ENCODE results near the gene TNFAIP2.

TNFAIP2 gene

GRCh38 chr14:103096387-103096786 is 26.9 kb upstream of the TNFAIP2 start:
- TF ChIP-seq, protein P1, sequence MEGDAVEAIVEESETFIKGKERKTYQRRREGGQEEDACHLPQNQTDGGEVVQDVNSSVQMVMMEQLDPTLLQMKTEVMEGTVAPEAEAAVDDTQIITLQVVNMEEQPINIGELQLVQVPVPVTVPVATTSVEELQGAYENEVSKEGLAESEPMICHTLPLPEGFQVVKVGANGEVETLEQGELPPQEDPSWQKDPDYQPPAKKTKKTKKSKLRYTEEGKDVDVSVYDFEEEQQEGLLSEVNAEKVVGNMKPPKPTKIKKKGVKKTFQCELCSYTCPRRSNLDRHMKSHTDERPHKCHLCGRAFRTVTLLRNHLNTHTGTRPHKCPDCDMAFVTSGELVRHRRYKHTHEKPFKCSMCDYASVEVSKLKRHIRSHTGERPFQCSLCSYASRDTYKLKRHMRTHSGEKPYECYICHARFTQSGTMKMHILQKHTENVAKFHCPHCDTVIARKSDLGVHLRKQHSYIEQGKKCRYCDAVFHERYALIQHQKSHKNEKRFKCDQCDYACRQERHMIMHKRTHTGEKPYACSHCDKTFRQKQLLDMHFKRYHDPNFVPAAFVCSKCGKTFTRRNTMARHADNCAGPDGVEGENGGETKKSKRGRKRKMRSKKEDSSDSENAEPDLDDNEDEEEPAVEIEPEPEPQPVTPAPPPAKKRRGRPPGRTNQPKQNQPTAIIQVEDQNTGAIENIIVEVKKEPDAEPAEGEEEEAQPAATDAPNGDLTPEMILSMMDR (conservative IDR thresholded peaks at IDR 0.05; ENCODE audit: low read depth, low read length), result no peak
- no peak for DNase-seq (ENCODE audit: low read depth)
- no peak overlapping the region for H3K4me3 ChIP-seq (ENCODE audit: low read length)

DNA sequence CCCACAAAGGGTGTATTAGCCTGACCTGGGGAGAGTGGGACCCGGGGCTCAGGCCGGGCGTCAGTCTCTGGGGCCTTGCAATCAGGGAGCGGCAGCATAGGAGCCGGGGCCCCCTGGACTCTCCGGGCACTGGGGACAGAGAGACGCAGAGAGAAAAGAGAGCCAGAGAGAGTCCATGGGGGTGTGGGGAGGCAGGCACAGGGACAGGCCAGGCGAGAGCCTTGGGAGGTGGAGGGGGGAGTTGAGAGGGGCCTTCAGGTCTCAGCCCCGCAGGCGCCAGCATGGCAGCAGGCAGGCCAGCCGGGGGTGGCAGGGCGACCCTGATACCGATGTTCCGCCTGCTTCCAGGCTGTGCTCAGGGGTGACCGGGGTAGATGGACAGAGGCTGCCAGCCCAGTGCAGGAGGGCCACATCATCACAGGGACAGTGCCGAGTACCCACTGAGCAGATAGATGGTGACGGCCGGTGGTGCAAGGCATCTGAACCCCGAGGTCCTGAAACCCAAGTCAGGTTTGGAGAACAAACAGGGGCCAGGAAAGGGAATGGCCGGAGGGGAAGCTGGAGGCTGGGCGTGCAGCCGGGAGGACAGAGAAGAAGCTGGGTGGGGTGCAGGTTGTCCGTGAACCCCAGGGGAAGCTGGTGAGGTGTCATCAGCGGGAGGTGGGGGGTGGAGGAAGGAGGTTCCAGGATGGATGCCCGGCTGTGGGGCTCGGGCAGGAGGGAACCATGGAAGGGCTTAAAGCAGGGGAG is 25.8 kb upstream of the TNFAIP2 start:
- DNase-seq (ENCODE audit: low read depth), result no peak

GRCh38 chr14:103097994-103098957 is 25.0 kb upstream of the TNFAIP2 start:
- no peak for DNase-seq (ENCODE audit: low read depth)
- TF ChIP-seq, protein P1 (conservative IDR thresholded peaks at IDR 0.05; ENCODE audit: low read depth, low read length), result no peak

More for the DNA sequence above, 25.8 kb upstream of the TNFAIP2 start:
- TF ChIP-seq, protein P1 (conservative IDR thresholded peaks at IDR 0.05; ENCODE audit: low read depth, low read length), result no peak
- H3K4me3 ChIP-seq (ENCODE audit: low read length), result no peak overlapping the region

GRCh38 chr14:103099081-103099732 is 24.1 kb upstream of the TNFAIP2 start:
- no peak overlapping the region for H3K4me3 ChIP-seq (ENCODE audit: low read length)
- no peak for DNase-seq (ENCODE audit: low read depth)
- TF ChIP-seq, protein P1 (conservative IDR thresholded peaks at IDR 0.05; ENCODE audit: low read depth, low read length), result no peak

More at GRCh38 chr14:103097994-103098957, 25.0 kb upstream of the TNFAIP2 start:
- no peak overlapping the region for H3K4me3 ChIP-seq (ENCODE audit: low read length)

GRCh38 chr14:103099733-103100280 is 23.5 kb upstream of the TNFAIP2 start:
- H3K4me3 ChIP-seq (ENCODE audit: low read length), result no peak overlapping the region
- DNase-seq (ENCODE audit: low read depth), result no peak

More at GRCh38 chr14:103099733-103100280, 23.5 kb upstream of the TNFAIP2 start:
- TF ChIP-seq, protein P1 (conservative IDR thresholded peaks at IDR 0.05; ENCODE audit: low read depth, low read length), result no peak
